GM18867 (cell line): ENCODE results near the gene PARN.

Experiments used
- ATAC-seq: cut with Tn5 transposase; IDR thresholded peaks from one replicate; pipeline ENCODE4 v1.9.1; 2021; ENCODE audit warnings: mild to moderate bottlenecking, moderate library complexity; ENCODE audit not compliant: unreplicated experiment

PARN gene

GRCh38 chr16:14501331-14502255 lies 128.5 kb downstream of the PARN start:
- ATAC-seq = no peak

GRCh38 chr16:14500791-14501190 lies 129.3 kb downstream of the PARN start:
- no peak for ATAC-seq

GRCh38 chr16:14499110-14499509 lies 130.9 kb downstream of the PARN start:
- no peak for ATAC-seq

- no peak for ATAC-seq
These were observed 132.6 kb downstream of the PARN start for GRCh38 chr16:14497245-14498082.

- no peak for ATAC-seq
These were observed 133.3 kb downstream of the PARN start for GRCh38 chr16:14496786-14497185.

GRCh38 chr16:14496047-14496770 lies 133.9 kb downstream of the PARN start:
- no peak for ATAC-seq

- no peak for ATAC-seq
These were observed 134.6 kb downstream of the PARN start for GRCh38 chr16:14495213-14496046.

GRCh38 chr16:14494396-14494966 lies 135.6 kb downstream of the PARN start:
- ATAC-seq = no peak

- no peak for ATAC-seq
These were observed 136.3 kb downstream of the PARN start for GRCh38 chr16:14493791-14494190.

- ATAC-seq = no peak
These were observed 137.4 kb downstream of the PARN start for GRCh38 chr16:14492614-14493013.

- no peak for ATAC-seq
These were observed 138.1 kb downstream of the PARN start for GRCh38 chr16:14491861-14492529.

GRCh38 chr16:14490235-14490634 lies 139.8 kb downstream of the PARN start:
- ATAC-seq = no peak

- no peak for ATAC-seq
These were observed 140.6 kb downstream of the PARN start for GRCh38 chr16:14489460-14489859.

GRCh38 chr16:14487579-14487978 lies 142.5 kb downstream of the PARN start:
- no peak for ATAC-seq

GRCh38 chr16:14486520-14487303 lies 143.3 kb downstream of the PARN start:
- ATAC-seq = no peak

GRCh38 chr16:14485811-14486519 lies 144.1 kb downstream of the PARN start:
- ATAC-seq = no peak

GRCh38 chr16:14485121-14485551 lies 144.9 kb downstream of the PARN start:
- no peak for ATAC-seq

- ATAC-seq = no peak
These were observed 146.2 kb downstream of the PARN start for GRCh38 chr16:14483819-14484385.
